ENCODE measurements around the gene SMG9.
A peak's percentile ranks its signal among the peaks of the same experiment; 100 is the strongest.

The SMG9 gene, protein sequence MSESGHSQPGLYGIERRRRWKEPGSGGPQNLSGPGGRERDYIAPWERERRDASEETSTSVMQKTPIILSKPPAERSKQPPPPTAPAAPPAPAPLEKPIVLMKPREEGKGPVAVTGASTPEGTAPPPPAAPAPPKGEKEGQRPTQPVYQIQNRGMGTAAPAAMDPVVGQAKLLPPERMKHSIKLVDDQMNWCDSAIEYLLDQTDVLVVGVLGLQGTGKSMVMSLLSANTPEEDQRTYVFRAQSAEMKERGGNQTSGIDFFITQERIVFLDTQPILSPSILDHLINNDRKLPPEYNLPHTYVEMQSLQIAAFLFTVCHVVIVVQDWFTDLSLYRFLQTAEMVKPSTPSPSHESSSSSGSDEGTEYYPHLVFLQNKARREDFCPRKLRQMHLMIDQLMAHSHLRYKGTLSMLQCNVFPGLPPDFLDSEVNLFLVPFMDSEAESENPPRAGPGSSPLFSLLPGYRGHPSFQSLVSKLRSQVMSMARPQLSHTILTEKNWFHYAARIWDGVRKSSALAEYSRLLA

DNA sequence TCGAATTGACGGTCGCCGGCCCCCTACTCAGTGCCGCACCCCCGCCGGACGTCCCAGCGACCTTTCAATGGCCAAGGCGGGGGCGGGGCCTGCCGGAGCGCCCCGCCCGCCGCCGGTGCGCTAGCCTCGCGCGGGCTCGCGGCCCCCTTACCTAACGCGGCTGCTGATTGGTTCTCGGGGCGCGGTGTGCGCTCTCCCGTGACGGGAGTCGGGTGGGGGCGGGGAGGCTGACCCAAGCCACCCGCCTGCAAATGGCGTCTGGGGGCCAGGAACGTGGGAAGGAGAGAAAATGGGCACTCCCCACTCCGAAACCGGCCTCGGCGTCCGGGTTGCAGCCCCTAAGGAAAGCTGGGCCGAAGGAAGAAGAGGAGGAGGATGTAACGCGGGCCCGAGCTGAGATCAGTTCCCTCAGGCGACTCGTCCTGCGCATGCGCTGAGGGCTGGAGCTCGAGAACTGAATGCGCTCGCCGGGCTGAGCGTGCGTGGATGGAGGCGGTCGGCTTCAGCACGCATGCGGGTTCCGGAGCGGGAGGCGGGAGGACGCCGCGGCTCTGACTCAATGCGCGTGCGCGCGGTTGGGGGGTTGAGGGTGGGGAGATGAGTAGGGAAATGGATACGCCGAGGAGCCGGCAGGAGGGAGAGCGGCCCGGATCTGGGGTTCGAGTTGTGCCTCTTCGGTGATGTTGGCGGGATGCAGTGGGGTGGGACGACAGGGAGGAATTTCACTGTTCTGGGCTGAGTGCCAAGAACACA, at the start of gene SMG9:
Gene SMG9, minus strand, starts transcription at position 460 of the 753 bp plus-strand sequence. CDS start 4,221 bp downstream, outside the sequence.
- peak; percentile 99 for DNase-seq (ENCODE audit: low read depth)

- no peak for DNase-seq (ENCODE audit: low read depth)
Measured at GRCh38 chr19:43804432-43804831, 49.7 kb upstream of the SMG9 start.

DNA sequence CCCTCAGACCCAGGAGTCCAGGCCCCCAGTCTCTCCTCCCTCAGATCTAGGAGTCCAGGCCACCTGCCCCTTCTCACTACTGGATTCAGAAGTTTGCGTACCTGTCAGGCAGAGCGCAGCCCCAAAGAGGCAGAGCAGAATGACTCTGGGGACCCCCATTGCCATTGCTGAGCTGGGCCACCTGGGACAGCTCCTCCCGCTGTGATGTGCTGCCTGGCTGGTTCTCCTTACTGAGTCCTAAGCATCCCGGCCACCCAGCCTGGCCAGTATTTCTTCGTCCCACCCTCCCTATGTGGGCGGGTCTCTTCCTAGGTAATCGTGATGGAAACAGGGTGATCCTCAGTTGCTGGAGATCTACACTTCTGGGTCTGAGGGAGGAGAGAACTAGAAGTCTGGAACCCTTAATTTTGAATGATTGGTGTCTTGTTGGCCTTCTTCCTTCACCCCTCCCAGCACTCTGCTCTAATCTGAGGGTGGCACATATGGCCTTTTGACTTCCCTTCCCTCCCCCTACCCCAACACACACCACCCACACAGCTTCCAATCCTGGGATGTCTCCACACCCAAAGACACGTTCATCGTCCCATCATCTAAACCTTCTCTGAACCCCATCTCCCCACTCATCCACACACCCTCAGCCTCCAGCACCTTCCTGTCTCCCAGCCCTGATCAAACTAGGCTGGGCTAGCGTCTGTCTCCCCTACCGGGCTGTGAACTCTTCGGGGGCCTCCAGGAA, 47.6 kb upstream of the SMG9 start, which contains the start of gene LYPD5:
Gene LYPD5, minus strand, starts transcription at position 232 of the 736 bp plus-strand sequence. Its CDS starts 67 bp downstream, at position 165.
- no peak for DNase-seq (ENCODE audit: low read depth)

- DNase-seq (ENCODE audit: low read depth): no peak
Measured at GRCh38 chr19:43799502-43800142, 44.9 kb upstream of the SMG9 start.

DNA sequence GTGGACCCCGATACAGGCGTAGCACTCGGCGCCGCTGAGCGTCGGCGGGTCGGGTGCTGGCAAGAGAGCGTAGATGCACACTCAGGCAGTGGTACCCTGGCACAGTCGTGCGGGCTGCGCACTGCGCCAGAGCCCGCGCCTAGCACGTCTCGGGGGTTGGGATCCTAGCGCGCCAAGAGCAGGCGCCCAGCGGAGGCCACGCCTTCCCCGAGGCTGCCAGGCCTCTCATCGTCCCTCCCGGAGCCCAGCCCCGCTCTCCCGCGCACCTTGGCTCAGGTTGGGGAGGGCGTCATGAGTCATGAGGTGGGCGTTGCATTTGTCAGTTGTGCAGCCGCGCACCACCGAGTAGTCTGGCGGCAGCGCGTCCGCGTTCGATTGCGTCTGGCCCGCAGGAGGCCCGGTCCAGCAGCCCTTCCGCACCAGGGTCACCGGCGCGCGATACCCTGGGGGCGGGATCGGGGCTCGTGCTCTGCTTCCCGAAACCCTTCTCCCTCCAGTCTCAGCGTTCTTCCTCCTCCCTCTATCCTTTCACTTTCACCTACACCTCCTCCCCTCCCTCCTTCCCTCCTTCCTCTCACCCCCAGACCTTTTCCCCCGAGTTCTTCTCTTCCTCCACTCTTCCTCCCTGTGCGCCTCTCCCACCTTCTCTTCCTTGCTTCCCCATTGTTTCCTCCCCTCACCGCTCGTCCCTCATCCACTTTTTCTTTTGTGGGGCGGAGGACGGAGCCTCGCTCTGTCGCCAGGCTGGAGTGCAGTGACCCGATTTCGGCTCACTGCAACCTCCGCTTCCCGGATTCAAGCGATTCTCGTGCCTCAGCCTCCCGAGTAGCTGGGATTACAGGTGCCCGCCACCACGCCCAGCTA, 44.0 kb upstream of the SMG9 start:
- no peak for DNase-seq (ENCODE audit: low read depth)

DNA sequence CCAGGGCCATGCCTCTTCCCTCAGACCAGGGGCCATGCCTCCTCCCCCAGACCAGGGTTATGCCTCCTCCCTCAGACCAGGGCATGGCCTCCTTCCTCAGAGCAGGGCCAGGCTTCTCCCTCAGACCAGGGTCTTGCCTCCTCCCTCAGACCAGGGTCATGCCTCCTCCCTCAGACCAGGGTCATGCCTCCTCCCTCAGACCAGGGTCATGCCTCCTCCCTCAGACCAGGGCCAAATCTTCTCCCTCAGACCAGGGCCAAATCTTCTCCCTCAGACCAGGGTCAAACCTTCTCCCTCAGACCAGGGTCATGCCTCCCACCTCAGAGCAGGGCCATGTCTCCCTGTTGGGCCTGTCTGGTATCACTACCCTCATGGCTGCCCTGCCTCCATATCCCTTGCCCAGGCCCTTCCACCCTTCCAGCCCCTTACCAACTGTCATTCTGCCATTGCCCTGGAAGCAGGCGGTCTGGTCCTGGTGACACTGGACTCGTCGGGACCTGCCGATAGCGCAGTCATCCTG, 43.3 kb upstream of the SMG9 start:
- DNase-seq (ENCODE audit: low read depth): no peak

- no peak for DNase-seq (ENCODE audit: low read depth)
Measured at GRCh38 chr19:43797556-43797955, 42.8 kb upstream of the SMG9 start.

GRCh38 chr19:43797118-43797517, 42.4 kb upstream of the SMG9 start:
- no peak for DNase-seq (ENCODE audit: low read depth)

DNA sequence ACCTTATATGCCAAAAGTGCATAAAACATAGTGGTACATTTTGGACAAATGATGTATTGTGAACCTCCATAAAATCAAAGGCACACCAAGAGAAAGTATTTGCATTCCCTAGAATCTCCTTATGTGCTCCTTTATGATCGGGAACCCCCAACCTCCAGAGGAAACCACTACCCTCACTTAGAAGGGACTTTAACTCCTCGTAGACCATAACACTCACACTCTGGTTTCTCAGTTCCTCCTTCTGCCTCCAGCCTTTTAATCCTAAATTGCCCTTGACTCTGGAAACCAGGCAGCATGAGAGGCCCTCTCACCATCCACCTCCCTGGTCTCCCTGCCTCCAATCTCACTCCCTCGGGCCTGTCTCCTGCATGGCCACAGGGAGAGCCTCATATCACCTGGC, 35.8 kb upstream of the SMG9 start:
- DNase-seq (ENCODE audit: low read depth): no peak

DNA sequence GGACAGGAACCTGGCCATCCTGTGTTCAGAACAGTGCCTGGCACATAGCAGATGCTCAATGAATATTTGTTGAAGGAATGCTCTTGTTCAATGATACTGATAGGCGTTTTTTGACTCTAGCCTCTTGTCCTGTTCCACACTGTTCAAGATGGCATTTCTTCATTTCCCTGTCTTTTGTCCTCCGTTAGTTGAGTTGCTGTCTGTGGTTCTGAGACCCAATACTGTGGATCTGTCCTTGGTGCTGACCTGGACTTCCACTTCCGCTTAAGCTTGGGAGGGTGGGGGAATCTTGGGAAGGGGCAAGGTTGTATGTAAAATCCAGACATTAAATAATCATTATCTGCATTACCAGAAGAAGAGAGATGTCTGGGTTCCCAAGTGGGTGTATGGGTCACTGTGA, 34.3 kb upstream of the SMG9 start:
- DNase-seq (ENCODE audit: low read depth): no peak

DNA sequence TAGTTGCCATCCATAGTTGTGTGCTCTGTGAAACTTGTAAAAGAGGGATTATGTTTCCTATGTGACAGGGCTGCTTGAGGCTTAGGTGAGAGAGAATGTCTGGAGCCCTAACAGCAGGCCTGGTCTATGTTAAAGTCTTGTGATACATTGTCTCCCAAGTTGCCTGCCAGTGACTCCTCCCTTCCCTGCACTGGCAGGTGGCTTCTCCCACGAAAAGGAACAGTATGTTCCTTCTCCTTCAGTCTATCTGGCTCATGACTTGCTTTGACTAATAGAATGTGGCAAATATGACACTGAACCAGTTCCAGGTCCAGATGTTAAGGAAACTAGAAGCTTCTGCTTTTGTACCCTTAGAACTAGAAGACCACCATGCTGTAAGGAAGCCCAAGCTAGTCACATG, 31.9 kb upstream of the SMG9 start:
- DNase-seq (ENCODE audit: low read depth): no peak

- DNase-seq (ENCODE audit: low read depth): no peak
Measured at GRCh38 chr19:43784981-43785808, 30.4 kb upstream of the SMG9 start.

GRCh38 chr19:43784241-43784980, 29.6 kb upstream of the SMG9 start:
- peak; percentile 45 for DNase-seq (ENCODE audit: low read depth)

GRCh38 chr19:43783636-43784035, 28.9 kb upstream of the SMG9 start:
- no peak for DNase-seq (ENCODE audit: low read depth)

GRCh38 chr19:43782689-43783231, 28.0 kb upstream of the SMG9 start:
- no peak for DNase-seq (ENCODE audit: low read depth)

DNA sequence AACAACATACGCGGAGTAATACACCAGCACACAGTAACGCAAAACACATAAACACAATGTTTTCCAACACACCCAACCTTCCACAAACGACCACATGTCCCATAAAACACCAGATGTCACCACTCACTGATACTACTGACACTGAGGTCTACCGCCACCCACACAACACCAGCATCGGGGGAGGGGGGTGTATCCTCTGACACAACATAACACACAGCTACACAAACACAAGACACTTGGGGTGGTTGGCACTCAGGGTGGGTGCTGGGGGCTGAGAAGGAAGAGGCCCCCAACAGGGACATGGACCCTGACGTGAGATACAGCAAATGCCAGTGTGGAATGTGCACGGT, 27.5 kb upstream of the SMG9 start:
- DNase-seq (ENCODE audit: low read depth): no peak

GRCh38 chr19:43781630-43782310, 27.0 kb upstream of the SMG9 start:
- DNase-seq (ENCODE audit: low read depth): no peak

Measured in activated T-helper 1 cell treated with Interleukin-2 at 50 U/mL for 16 hours (primary cell).